SK-N-SH (cell line): ENCODE results near the gene SETD3. TPM values are rescaled to one million over a fixed set of nuclear protein-coding genes. Genes with fewer than 3 reads are reported as not detected.

Source experiments
- CTCF ChIA-PET: fragments of 300-600, 350-600 bp; formaldehyde crosslinking; extraction: SDS; loops from one replicate; lab custom pipeline; 2021; lab: Yijun Ruan, JAX
- POLR2A ChIA-PET: fragments of 350-600 bp; sonication (Branson Sonifier 250); formaldehyde crosslinking; extraction: SDS; loops from one replicate; lab custom pipeline; 2020; ENCODE audit warnings: antibody characterized with exemption, inconsistent platforms; lab: Yijun Ruan, JAX
- DNase-seq: peaks from one replicate; pipeline ENCODE4 v3.0.0; 2012
- H2AFZ ChIP-seq: fragments of 200-600 bp; sonication (generic); 2 replicates; pipeline ENCODE4 v1.8.1; 2016; ENCODE audit warnings: antibody characterized with exemption, mild to moderate bottlenecking, low read depth
- H3F3A ChIP-seq: fragments of 200-600 bp; sonication (generic); replicated peaks from 2 replicates; pipeline ENCODE3; 2016; ENCODE audit warnings: antibody characterized with exemption, mild to moderate bottlenecking; ENCODE audit not compliant: insufficient read depth
- H3K27ac ChIP-seq, 2 experiments: fragments of 200-500 bp in 1 of 2; fragments of 200-600 bp in 1 of 2; sonication (Bioruptor generic) in 1 of 2; sonication (generic), shearing (Covaris generic) in 1 of 2; 2 replicates each; pipeline versions ENCODE4 v1.5.1 to v1.6.1; 2014 to 2016; ENCODE audit warnings: low read depth in 2 of 2, inconsistent platforms in 1 of 2, low read length in 1 of 2, mild to moderate bottlenecking in 1 of 2, mixed read lengths in 1 of 2
- H3K27me3 ChIP-seq: fragments of 200-600 bp; sonication (generic), shearing (Covaris generic); 2 replicates; pipeline ENCODE4 v1.6.1; 2016; ENCODE audit warnings: mixed run types; ENCODE audit not compliant: insufficient read depth
- H3K36me3 ChIP-seq, 2 experiments: fragments of 200-500 bp in 1 of 2; fragments of 200-600 bp in 1 of 2; sonication (Bioruptor generic) in 1 of 2; sonication (generic) in 1 of 2; replicated peaks in 1 of 2; 2 replicates each; pipeline versions ENCODE3 to v1.5.1; 2014 to 2016; ENCODE audit warnings: low read length in 1 of 2, mild to moderate bottlenecking in 1 of 2; ENCODE audit not compliant: insufficient read depth in 2 of 2, control insufficient read depth in 1 of 2
- H3K4me1 ChIP-seq, 2 experiments: fragments of 200-500 bp in 1 of 2; fragments of 200-600 bp in 1 of 2; sonication (Bioruptor generic) in 1 of 2; sonication (generic), shearing (Covaris generic) in 1 of 2; 2 replicates each; pipeline versions ENCODE4 v1.5.1 to v1.6.1; 2014 to 2016; ENCODE audit warnings: low read depth in 1 of 2, low read length in 1 of 2, mixed run types in 1 of 2; ENCODE audit not compliant: insufficient read depth in 2 of 2, control insufficient read depth in 1 of 2
- H3K4me2 ChIP-seq: fragments of 200-600 bp; sonication (generic), shearing (Covaris generic); 2 replicates; pipeline ENCODE4 v1.6.1; 2017; ENCODE audit warnings: mixed run types
- H3K4me3 ChIP-seq, 2 experiments: fragments of 200-500 bp in 1 of 2; fragments of 200-600 bp in 1 of 2; sonication (Bioruptor generic) in 1 of 2; sonication (generic), shearing (Covaris generic) in 1 of 2; 2 replicates each; pipeline versions ENCODE4 v1.5.1 to v1.8.1; 2014 to 2016; ENCODE audit warnings: low read depth in 2 of 2, inconsistent platforms in 1 of 2, low read length in 1 of 2, mild to moderate bottlenecking in 1 of 2, mixed read lengths in 1 of 2, moderate library complexity in 1 of 2
- H3K79me2 ChIP-seq: fragments of 200-600 bp; sonication (generic); 2 replicates; pipeline ENCODE4 v1.8.1; 2017; ENCODE audit warnings: mild to moderate bottlenecking; ENCODE audit not compliant: insufficient read depth
- H3K9ac ChIP-seq: fragments of 200-600 bp; sonication (generic); 2 replicates; pipeline ENCODE4 v1.6.1; 2017; ENCODE audit warnings: mixed run types
- H3K9me2 ChIP-seq: fragments of 200-600 bp; sonication (generic); 2 replicates; pipeline ENCODE4 v1.6.1; 2017; ENCODE audit warnings: mixed run types
- H3K9me3 ChIP-seq: fragments of 200-600 bp; sonication (generic); 2 replicates; pipeline ENCODE4 v1.6.1; 2017; ENCODE audit warnings: mixed run types, mild to moderate bottlenecking, moderate library complexity
- H4K20me1 ChIP-seq: fragments of 200-600 bp; sonication (generic); 2 replicates; pipeline ENCODE4 v1.6.1; 2017; ENCODE audit warnings: mild to moderate bottlenecking, mixed run types; ENCODE audit not compliant: insufficient read depth
- CHD2 ChIP-seq: fragments of 150-350 bp; IDR thresholded peaks from 2 replicates; pipeline ENCODE4 v1.6.1; 2018; ENCODE audit warnings: low read length; ENCODE audit not compliant: partially characterized antibody
- FOSL2 ChIP-seq: IDR thresholded peaks from 2 replicates; pipeline ENCODE4 v1.4.0; 2012; ENCODE audit warnings: low read depth, mild to moderate bottlenecking, moderate library complexity, borderline replicate concordance
- FOXJ3 ChIP-seq: sonication (generic); formaldehyde crosslinking; IDR thresholded peaks from 2 replicates; pipeline ENCODE4 v1.5.1; 2020; ENCODE audit warnings: mild to moderate bottlenecking, missing genetic modification reagents
- GABPA ChIP-seq: IDR thresholded peaks from 2 replicates; pipeline ENCODE4 v1.4.0; 2012; ENCODE audit warnings: low read depth, mild to moderate bottlenecking
- GATA2 ChIP-seq: sonication (generic); formaldehyde crosslinking; IDR thresholded peaks from 2 replicates; pipeline ENCODE4 v1.5.0; 2020; ENCODE audit warnings: mild to moderate bottlenecking, missing genetic modification reagents
- MXI1 ChIP-seq: IDR thresholded peaks from 2 replicates; pipeline ENCODE4 v1.6.1; 2012; ENCODE audit warnings: mild to moderate bottlenecking, low read depth, low read length, improper control_type of control experiment
- POLR2AphosphoS5 ChIP-seq: IDR thresholded peaks from 2 replicates; pipeline ENCODE4 v1.6.1; 2012; ENCODE audit warnings: low read depth, low read length
- RCOR1 ChIP-seq: fragments of 150-350 bp; IDR thresholded peaks from 2 replicates; pipeline ENCODE4 v1.6.1; 2017; ENCODE audit warnings: antibody characterized with exemption, low read length
- TAF1 ChIP-seq: IDR thresholded peaks from 2 replicates; pipeline ENCODE4 v1.6.1; 2012; ENCODE audit warnings: low read depth, mild to moderate bottlenecking, low read length, moderate library complexity, borderline replicate concordance
- YY1 ChIP-seq: IDR thresholded peaks from 2 replicates; pipeline ENCODE4 v1.4.0; 2012; ENCODE audit warnings: low read depth, mild to moderate bottlenecking
- WGBS: methylation state at CpG from one replicate; pipeline ENCODE4 v1.1.6; 2017; ENCODE audit warnings: low lambda C conversion rate; 5-methylcytosine and 5-hydroxymethylcytosine counted together
- polyA plus RNA-seq, 3 experiments: library from polyadenylated mRNA; depleted of rRNA; stranded (reverse); fragments of >200 nt; gene quantifications; 2 replicates each; pipeline ENCODE4 v1.2.3, GENCODE V29; 2012
- TF ChIP-seq, protein P1 (sequence below): IDR thresholded peaks from 2 replicates; pipeline ENCODE4 v1.4.0; 2012; ENCODE audit warnings: low read depth
- TF ChIP-seq, protein P2 (sequence below): IDR thresholded peaks from 2 replicates; pipeline ENCODE4 v1.4.0; 2012; ENCODE audit warnings: low read depth, borderline replicate concordance
- TF ChIP-seq, protein P3 (sequence below): fragments of 150-350 bp; IDR thresholded peaks from 2 replicates; pipeline ENCODE4 v1.6.1; 2016; ENCODE audit warnings: mild to moderate bottlenecking, low read depth, low read length
- TF ChIP-seq, protein P4 (sequence below): IDR thresholded peaks from 2 replicates; pipeline ENCODE4 v1.6.1; 2012; ENCODE audit warnings: mild to moderate bottlenecking, low read depth, low read length, moderate library complexity
- TF ChIP-seq, protein P5 (sequence below): fragments of 200-600 bp; sonication (generic); IDR thresholded peaks from 2 replicates; pipeline ENCODE4 v1.6.1; 2017; ENCODE audit warnings: antibody characterized with exemption, mild to moderate bottlenecking, moderate library complexity

The SETD3 gene
- polyA plus RNA-seq, 1 of the 3 experiments (the other 2 are of a cell fraction): 19.1 TPM

DNA sequence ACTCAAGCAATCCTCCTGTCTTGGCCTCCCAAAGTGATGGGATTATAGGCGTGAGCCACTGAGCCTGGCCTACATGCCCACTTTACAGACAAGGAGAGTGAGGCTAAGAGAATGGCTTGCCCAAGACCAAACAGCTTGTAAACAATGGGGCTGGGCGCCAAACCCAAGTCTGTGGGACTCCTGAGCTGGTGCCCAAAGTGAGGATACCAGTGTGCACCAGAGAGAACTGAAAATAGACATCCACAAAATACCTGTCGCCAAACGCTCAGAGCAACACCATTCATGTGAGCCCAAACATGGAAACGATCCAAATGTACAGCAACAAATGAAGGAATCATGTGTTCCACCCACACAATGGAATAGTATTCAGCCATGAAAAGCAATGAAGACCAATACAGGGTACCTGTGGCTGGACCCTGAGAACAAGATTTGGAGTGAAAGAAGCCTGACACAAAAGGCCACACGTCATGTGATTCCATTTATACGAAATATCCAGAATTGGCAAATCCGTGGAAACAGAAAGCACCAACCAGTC is 38.8 kb upstream of the SETD3 start:
- Histone ChIP-seq H3K79me2 (peaks cover 27% of the 10 kb centered on the region; the same call in 1 of the 2 replicates), H2AFZ (no peak overlapping the region), H3K4me1 (peaks cover 11 to 32% of the 10 kb centered on the region in 2 experiments; a peak in 3 of 4 replicates), H3K36me3 (peaks cover 0 to 11% of the 10 kb centered on the region in 2 experiments), H3K9ac (no peak overlapping the region), H3K27me3 (no peaks in the 10 kb centered on the region), H3K27ac (no peak overlapping the region), H4K20me1 (peaks cover 6% of the 10 kb centered on the region; the same call in 1 of the 2 replicates), H3K9me3 (no peaks in the 10 kb centered on the region), H3K4me3 (no peak overlapping the region), H3K4me2 (no peak overlapping the region), H3K9me2 (no peaks in the 10 kb centered on the region), H3F3A (no peaks in the 10 kb centered on the region)
- WGBS: 94% methylated on average over 8 of the region's 8 CpGs
- TF ChIP-seq POLR2AphosphoS5 (no peak), FOSL2 (no peak), YY1 (no peak), TAF1 (no peak), GABPA (no peak), GATA2 (CRISPR knock-in tag) (no peak)
- TF ChIP-seq, protein P1, sequence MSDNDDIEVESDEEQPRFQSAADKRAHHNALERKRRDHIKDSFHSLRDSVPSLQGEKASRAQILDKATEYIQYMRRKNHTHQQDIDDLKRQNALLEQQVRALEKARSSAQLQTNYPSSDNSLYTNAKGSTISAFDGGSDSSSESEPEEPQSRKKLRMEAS: no peak
- TF ChIP-seq, protein P2, sequence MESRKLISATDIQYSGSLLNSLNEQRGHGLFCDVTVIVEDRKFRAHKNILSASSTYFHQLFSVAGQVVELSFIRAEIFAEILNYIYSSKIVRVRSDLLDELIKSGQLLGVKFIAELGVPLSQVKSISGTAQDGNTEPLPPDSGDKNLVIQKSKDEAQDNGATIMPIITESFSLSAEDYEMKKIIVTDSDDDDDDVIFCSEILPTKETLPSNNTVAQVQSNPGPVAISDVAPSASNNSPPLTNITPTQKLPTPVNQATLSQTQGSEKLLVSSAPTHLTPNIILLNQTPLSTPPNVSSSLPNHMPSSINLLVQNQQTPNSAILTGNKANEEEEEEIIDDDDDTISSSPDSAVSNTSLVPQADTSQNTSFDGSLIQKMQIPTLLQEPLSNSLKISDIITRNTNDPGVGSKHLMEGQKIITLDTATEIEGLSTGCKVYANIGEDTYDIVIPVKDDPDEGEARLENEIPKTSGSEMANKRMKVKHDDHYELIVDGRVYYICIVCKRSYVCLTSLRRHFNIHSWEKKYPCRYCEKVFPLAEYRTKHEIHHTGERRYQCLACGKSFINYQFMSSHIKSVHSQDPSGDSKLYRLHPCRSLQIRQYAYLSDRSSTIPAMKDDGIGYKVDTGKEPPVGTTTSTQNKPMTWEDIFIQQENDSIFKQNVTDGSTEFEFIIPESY: no peak
- DNase-seq: no peak
- ChIA-PET POLR2A (no interaction called here), CTCF (interaction anchor here (0.6 to 1.3 kb wide), 2 partner anchors 92 to 109 kb away, joined by 3 to 5 read pairs; no protein-coding TSS in a partner anchor)

DNA sequence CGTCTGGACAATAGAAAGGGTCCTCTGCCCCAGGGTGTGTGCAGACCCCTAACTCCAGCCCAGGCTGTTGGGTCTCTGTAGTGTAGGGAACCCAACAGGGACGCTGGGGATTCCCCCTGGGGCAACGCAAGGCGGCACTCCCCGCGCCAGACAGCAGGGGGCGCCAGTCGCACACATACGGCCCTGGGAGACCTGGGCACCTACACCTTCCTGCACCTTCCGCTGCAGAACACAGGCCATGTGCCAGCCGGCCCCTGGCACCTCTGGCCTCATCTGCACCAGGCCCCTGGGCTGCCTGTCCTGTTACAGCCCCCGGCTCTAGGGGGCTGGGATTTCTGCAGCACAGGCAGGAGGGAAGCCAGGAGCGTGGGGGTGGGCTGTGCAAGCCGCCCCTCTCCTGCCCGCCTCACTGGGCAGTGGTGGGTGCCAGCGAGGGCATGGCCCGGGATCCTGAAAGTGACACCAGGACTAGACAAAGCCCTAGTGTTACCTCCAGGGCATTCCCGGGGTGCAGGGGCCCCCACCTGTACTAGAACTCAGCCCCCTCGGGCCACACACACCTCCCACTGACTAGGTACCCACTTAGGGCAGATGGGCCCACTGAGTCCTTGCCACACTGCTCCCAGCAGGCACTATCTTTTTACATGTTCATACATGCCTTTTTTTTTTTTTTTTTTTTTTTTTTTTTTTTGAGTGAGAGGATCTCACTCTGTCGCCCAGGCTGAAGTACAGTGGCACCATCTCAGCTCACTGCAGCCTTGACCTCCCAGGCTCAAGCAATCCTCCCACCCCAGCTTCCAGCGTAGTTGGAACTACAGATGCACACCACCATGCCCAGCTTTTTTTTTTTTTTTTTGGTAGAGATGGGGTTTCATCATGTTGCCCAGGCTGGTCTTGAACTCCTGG is 38.0 kb upstream of the SETD3 start:
- Histone ChIP-seq H3K9me2 (no peaks in the 10 kb centered on the region), H3K79me2 (peaks cover 20% of the 10 kb centered on the region; the same call in 1 of the 2 replicates), H3K9me3 (no peaks in the 10 kb centered on the region), H4K20me1 (peaks cover 6% of the 10 kb centered on the region; the same call in 1 of the 2 replicates), H2AFZ (no peak overlapping the region), H3K4me3 (peak overlapping the region in 1 of 2 experiments; percentile 49; a peak in 1 of 4 replicates), H3K27ac (peak overlapping the region in 1 of 2 experiments; percentile 31; a peak in 1 of 4 replicates), H3K4me2 (no peak overlapping the region), H3K4me1 (peaks cover 11 to 27% of the 10 kb centered on the region in 2 experiments; a peak in 3 of 4 replicates), H3K9ac (no peak overlapping the region), H3F3A (no peaks in the 10 kb centered on the region), H3K36me3 (peaks cover 0 to 17% of the 10 kb centered on the region in 2 experiments), H3K27me3 (no peaks in the 10 kb centered on the region)
- ChIA-PET POLR2A (no interaction called here), CTCF (interaction anchor here (0.6 to 3.6 kb wide), 25 partner anchors 12 to 215 kb away, joined by 3 to 34 read pairs (median 4); partner anchors contain the start of gene CCDC85C)
- WGBS: 62% methylated on average over 5 of the region's 21 CpGs
- peak; percentile 94 for DNase-seq
- peak; percentile 55 for TF ChIP-seq CHD2
- peak; percentile 57; the same call in 1 of the 2 replicates for TF ChIP-seq FOXJ3 (CRISPR knock-in tag)
- TF ChIP-seq, protein P3, sequence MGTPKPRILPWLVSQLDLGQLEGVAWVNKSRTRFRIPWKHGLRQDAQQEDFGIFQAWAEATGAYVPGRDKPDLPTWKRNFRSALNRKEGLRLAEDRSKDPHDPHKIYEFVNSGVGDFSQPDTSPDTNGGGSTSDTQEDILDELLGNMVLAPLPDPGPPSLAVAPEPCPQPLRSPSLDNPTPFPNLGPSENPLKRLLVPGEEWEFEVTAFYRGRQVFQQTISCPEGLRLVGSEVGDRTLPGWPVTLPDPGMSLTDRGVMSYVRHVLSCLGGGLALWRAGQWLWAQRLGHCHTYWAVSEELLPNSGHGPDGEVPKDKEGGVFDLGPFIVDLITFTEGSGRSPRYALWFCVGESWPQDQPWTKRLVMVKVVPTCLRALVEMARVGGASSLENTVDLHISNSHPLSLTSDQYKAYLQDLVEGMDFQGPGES: no peak
- TF ChIP-seq, protein P4, sequence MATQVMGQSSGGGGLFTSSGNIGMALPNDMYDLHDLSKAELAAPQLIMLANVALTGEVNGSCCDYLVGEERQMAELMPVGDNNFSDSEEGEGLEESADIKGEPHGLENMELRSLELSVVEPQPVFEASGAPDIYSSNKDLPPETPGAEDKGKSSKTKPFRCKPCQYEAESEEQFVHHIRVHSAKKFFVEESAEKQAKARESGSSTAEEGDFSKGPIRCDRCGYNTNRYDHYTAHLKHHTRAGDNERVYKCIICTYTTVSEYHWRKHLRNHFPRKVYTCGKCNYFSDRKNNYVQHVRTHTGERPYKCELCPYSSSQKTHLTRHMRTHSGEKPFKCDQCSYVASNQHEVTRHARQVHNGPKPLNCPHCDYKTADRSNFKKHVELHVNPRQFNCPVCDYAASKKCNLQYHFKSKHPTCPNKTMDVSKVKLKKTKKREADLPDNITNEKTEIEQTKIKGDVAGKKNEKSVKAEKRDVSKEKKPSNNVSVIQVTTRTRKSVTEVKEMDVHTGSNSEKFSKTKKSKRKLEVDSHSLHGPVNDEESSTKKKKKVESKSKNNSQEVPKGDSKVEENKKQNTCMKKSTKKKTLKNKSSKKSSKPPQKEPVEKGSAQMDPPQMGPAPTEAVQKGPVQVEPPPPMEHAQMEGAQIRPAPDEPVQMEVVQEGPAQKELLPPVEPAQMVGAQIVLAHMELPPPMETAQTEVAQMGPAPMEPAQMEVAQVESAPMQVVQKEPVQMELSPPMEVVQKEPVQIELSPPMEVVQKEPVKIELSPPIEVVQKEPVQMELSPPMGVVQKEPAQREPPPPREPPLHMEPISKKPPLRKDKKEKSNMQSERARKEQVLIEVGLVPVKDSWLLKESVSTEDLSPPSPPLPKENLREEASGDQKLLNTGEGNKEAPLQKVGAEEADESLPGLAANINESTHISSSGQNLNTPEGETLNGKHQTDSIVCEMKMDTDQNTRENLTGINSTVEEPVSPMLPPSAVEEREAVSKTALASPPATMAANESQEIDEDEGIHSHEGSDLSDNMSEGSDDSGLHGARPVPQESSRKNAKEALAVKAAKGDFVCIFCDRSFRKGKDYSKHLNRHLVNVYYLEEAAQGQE: no peak
- TF ChIP-seq RCOR1: peak; percentile 24; the same call in 1 of the 2 replicates
- TF ChIP-seq, protein P5, sequence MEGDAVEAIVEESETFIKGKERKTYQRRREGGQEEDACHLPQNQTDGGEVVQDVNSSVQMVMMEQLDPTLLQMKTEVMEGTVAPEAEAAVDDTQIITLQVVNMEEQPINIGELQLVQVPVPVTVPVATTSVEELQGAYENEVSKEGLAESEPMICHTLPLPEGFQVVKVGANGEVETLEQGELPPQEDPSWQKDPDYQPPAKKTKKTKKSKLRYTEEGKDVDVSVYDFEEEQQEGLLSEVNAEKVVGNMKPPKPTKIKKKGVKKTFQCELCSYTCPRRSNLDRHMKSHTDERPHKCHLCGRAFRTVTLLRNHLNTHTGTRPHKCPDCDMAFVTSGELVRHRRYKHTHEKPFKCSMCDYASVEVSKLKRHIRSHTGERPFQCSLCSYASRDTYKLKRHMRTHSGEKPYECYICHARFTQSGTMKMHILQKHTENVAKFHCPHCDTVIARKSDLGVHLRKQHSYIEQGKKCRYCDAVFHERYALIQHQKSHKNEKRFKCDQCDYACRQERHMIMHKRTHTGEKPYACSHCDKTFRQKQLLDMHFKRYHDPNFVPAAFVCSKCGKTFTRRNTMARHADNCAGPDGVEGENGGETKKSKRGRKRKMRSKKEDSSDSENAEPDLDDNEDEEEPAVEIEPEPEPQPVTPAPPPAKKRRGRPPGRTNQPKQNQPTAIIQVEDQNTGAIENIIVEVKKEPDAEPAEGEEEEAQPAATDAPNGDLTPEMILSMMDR: peak; percentile 90
- TF ChIP-seq MXI1: peak; percentile 40; the same call in 1 of the 2 replicates
